ENCODE data around the gene UBE2QL1.

GRCh38 chr5:6407558-6408259 lies 41.0 kb upstream of the UBE2QL1 start:
- TF ChIP-seq CTCF (IDR thresholded peaks at IDR 0.05) = no peak
- TF ChIP-seq POLR2A (IDR thresholded peaks at IDR 0.05) = no peak
